BJ (cell line): Measurements from ENCODE around the gene CTNNB1. TPM values are rescaled to one million over a fixed set of nuclear protein-coding genes. Genes with fewer than 3 reads are reported as not detected.

Experiments
- CTCF ChIA-PET: fragments of 350-600 bp; formaldehyde crosslinking; extraction: SDS; loops from one replicate; lab custom pipeline; 2021; ENCODE audit warnings: antibody characterized with exemption, inconsistent platforms; lab: Yijun Ruan, JAX
- POLR2A ChIA-PET: fragments of 300-600 bp; sonication (Branson Sonifier 250); formaldehyde crosslinking; extraction: SDS; loops from one replicate; lab custom pipeline; 2021; ENCODE audit warnings: antibody characterized with exemption; lab: Charles Lee
- DNase-seq: peaks from one replicate; pipeline ENCODE4 v3.0.0-alpha.2; 2011; ENCODE audit warnings: low read depth
- H3K27me3 ChIP-seq: 2 replicates; pipeline ENCODE4 v1.6.0; 2011; ENCODE audit warnings: low read length; ENCODE audit not compliant: control insufficient read depth, insufficient read depth
- H3K36me3 ChIP-seq: 2 replicates; pipeline ENCODE4 v1.5.1; 2011; ENCODE audit warnings: low read length; ENCODE audit not compliant: control insufficient read depth, insufficient read depth
- H3K4me3 ChIP-seq: 2 replicates; pipeline ENCODE4 v1.5.1; 2011; ENCODE audit warnings: low read depth, mild to moderate bottlenecking, control low read depth, low read length
- CTCF ChIP-seq: IDR thresholded peaks from 2 replicates; pipeline ENCODE4 v1.5.1; 2011; ENCODE audit warnings: low read depth, mild to moderate bottlenecking, control low read depth, inconsistent platforms, low read length, moderate library complexity; ENCODE audit not compliant: insufficient read depth
- polyA plus RNA-seq: library from polyadenylated mRNA; depleted of rRNA; stranded (reverse); fragments of >200 nt; gene quantifications from 2 replicates; pipeline ENCODE4 v1.2.3, GENCODE V29; 2011

The CTNNB1 gene
- polyA plus RNA-seq, 1 experiment = 496 TPM

- TF ChIP-seq CTCF = no peak
- Histone ChIP-seq H3K36me3 (no peaks in the 10 kb centered on the region), H3K27me3 (no peaks in the 10 kb centered on the region), H3K4me3 (no peak overlapping the region)
- ChIA-PET POLR2A (no interaction called here), CTCF (interaction anchor here (1.2 to 1.3 kb wide), 2 partner anchors 613 to 617 kb away, joined by 4 read pairs; no protein-coding TSS in a partner anchor)
- DNase-seq = no peak
These were observed 1.3 kb upstream of the CTNNB1 start for GRCh38 chr3:41198046-41198445.

DNA sequence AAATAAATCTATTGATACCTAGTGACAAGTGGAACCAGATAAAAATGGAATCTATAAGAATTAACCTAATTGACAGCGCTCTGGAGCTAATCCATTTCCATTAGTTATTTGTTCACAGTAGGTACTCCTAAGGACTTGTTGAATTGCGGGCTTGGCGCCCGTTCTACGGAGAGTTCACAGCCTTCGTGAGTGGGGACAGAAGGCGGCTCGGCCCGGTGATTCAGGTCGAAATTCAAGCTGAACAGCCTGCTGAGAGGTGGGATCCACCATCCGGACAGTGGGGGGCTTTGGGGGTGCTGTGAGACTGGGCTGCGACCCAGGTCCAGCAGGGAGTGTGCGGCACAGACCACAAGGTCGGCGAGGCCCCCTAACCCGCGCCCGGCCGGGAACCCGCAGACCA, 779 bp upstream of the CTNNB1 start:
- DNase-seq = no peak
- TF ChIP-seq CTCF = no peak
- POLR2A ChIA-PET = no interaction called here
- no peaks in the 10 kb centered on the region for H3K27me3 ChIP-seq
- peak overlapping the region; percentile 100 for H3K4me3 ChIP-seq
- CTCF ChIA-PET = interaction anchor here (1.0 to 1.5 kb wide), 4 partner anchors 12 to 618 kb away, joined by 3 to 4 read pairs (median 4); no protein-coding TSS in a partner anchor
- no peaks in the 10 kb centered on the region for H3K36me3 ChIP-seq

GRCh38 chr3:41199866-41200668, 762 bp downstream of the CTNNB1 start:
- peak overlapping the region; percentile 100 for H3K4me3 ChIP-seq
- no peaks in the 10 kb centered on the region for H3K27me3 ChIP-seq
- CTCF ChIA-PET = interaction anchor here (1.5 kb wide), 1 partner anchor 10 kb away, joined by 4 read pairs; no protein-coding TSS in a partner anchor
- POLR2A ChIA-PET = interaction anchor here (0.7 to 1.1 kb wide), 4 partner anchors 10 to 902 kb away, joined by 3 to 6 read pairs (median 4); no protein-coding TSS in a partner anchor
- H3K36me3 ChIP-seq = no peaks in the 10 kb centered on the region
- TF ChIP-seq CTCF = no peak
- DNase-seq = no peak

DNA sequence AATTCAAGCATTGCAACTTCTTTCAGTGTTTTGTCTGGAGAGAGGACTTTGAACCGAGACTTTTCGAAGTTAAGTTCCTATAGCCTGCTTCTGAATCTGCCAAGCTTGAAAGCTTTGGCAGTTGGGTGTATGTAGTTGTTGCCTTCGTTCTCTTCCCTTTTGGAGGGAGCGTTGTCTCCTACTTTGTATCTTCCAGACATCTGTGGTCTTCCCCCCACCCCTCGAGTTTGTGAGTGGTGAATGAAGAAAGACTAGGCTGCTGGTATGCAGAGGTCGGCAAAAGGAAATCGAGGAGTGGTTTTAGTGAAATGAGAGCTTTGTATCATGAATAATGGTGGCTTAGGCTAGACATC, 1.3 kb downstream of the CTNNB1 start:
- ChIA-PET POLR2A (interaction anchor here (0.7 kb wide), 1 partner anchor 696 kb away, joined by 5 read pairs; no protein-coding TSS in a partner anchor), CTCF (no interaction called here)

More for the DNA sequence above, 1.3 kb downstream of the CTNNB1 start:
- H3K36me3 ChIP-seq = no peaks in the 10 kb centered on the region
- TF ChIP-seq CTCF = no peak
- H3K4me3 ChIP-seq = peak overlapping the region; percentile 100
- DNase-seq = peak; percentile 9
- H3K27me3 ChIP-seq = no peaks in the 10 kb centered on the region
